ENCODE measurements around the gene BTRC. TPM values are rescaled to one million over a fixed set of nuclear protein-coding genes. Genes with fewer than 3 reads are reported as not detected.

BTRC gene
- total RNA-seq, 2 donors from 2014 or later, result 16.0 to 25.4 TPM

- H3K36me3 ChIP-seq, result no peaks in the 10 kb centered on the region
- no peak overlapping the region for H3K27ac ChIP-seq
- intact Hi-C loops (cut with DNase I), result no loop called here
- no peaks in the 10 kb centered on the region for H3K4me1 ChIP-seq (replicated peaks)
- TF ChIP-seq POLR2AphosphoS5 (IDR thresholded peaks at IDR 0.05) (no peak), CTCF (IDR thresholded peaks at IDR 0.05) (no peak), POLR2A (IDR thresholded peaks at IDR 0.05) (no peak)
- H3K27me3 ChIP-seq (replicated peaks; ENCODE audit: insufficient read depth), result no peaks in the 10 kb centered on the region
- WGBS, result 54% methylated on average over 23 of the region's 23 CpGs
- H3K4me3 ChIP-seq, result no peak overlapping the region
- no peaks in the 10 kb centered on the region for H3K9me3 ChIP-seq
- no peak for DNase-seq (ENCODE audit: low spot score)
Measured at GRCh38 chr10:101485681-101486554, 132.0 kb downstream of the BTRC start.

- Histone ChIP-seq H3K27me3 (replicated peaks; ENCODE audit: insufficient read depth) (no peaks in the 10 kb centered on the region), H3K4me1 (replicated peaks) (no peaks in the 10 kb centered on the region), H3K4me3 (no peak overlapping the region), H3K9me3 (no peaks in the 10 kb centered on the region), H3K36me3 (no peaks in the 10 kb centered on the region), H3K27ac (no peak overlapping the region)
- DNase-seq (ENCODE audit: low spot score), result no peak
- TF ChIP-seq CTCF (IDR thresholded peaks at IDR 0.05) (no peak), POLR2A (IDR thresholded peaks at IDR 0.05) (no peak), POLR2AphosphoS5 (IDR thresholded peaks at IDR 0.05) (no peak)
- 91% methylated on average over 3 of the region's 3 CpGs for WGBS
- intact Hi-C loops (cut with DNase I), result no loop called here
Measured at GRCh38 chr10:101487399-101487798, 133.4 kb downstream of the BTRC start.

- 25% methylated on average over 3 of the region's 3 CpGs for WGBS
- TF ChIP-seq POLR2A (IDR thresholded peaks at IDR 0.05) (no peak), CTCF (IDR thresholded peaks at IDR 0.05) (no peak), POLR2AphosphoS5 (IDR thresholded peaks at IDR 0.05) (no peak)
- no peak overlapping the region for H3K27ac ChIP-seq
- no peak for DNase-seq (ENCODE audit: low spot score)
- no peaks in the 10 kb centered on the region for H3K9me3 ChIP-seq
- no peaks in the 10 kb centered on the region for H3K27me3 ChIP-seq (replicated peaks; ENCODE audit: insufficient read depth)
- H3K4me1 ChIP-seq (replicated peaks), result no peaks in the 10 kb centered on the region
- H3K4me3 ChIP-seq, result no peak overlapping the region
- H3K36me3 ChIP-seq, result no peaks in the 10 kb centered on the region
- intact Hi-C loops (cut with DNase I), result no loop called here
Measured at GRCh38 chr10:101489355-101489754, 135.4 kb downstream of the BTRC start.

GRCh38 chr10:101490026-101490425, 136.1 kb downstream of the BTRC start:
- Histone ChIP-seq H3K9me3 (no peaks in the 10 kb centered on the region), H3K27me3 (replicated peaks; ENCODE audit: insufficient read depth) (no peaks in the 10 kb centered on the region), H3K27ac (no peak overlapping the region), H3K4me3 (no peak overlapping the region), H3K4me1 (replicated peaks) (no peaks in the 10 kb centered on the region), H3K36me3 (no peaks in the 10 kb centered on the region)
- intact Hi-C loops (cut with DNase I), result no loop called here
- DNase-seq (ENCODE audit: low spot score), result no peak
- 89% methylated on average over 1 of the region's 1 CpG for WGBS
- no peak for TF ChIP-seq CTCF (IDR thresholded peaks at IDR 0.05)

- no peaks in the 10 kb centered on the region for H3K9me3 ChIP-seq
- H3K27ac ChIP-seq, result no peak overlapping the region
- intact Hi-C loops (cut with DNase I), result no loop called here
- no peaks in the 10 kb centered on the region for H3K36me3 ChIP-seq
- H3K4me3 ChIP-seq, result no peak overlapping the region
- TF ChIP-seq POLR2AphosphoS5 (IDR thresholded peaks at IDR 0.05), result no peak
- TF ChIP-seq CTCF (IDR thresholded peaks at IDR 0.05), result no peak
- TF ChIP-seq POLR2A (IDR thresholded peaks at IDR 0.05), result no peak
- WGBS, result 89% methylated on average over 3 of the region's 3 CpGs
- no peaks in the 10 kb centered on the region for H3K27me3 ChIP-seq (replicated peaks; ENCODE audit: insufficient read depth)
- no peaks in the 10 kb centered on the region for H3K4me1 ChIP-seq (replicated peaks)
- no peak for DNase-seq (ENCODE audit: low spot score)
Measured at GRCh38 chr10:101492205-101492604, 138.2 kb downstream of the BTRC start.

Measured in prostate gland (tissue), 2 donors.